ENCODE measurements around the gene IL1RAP.
"Not testable (repeated sequence)": the region's sequence is repeated elsewhere in the genome, so short reads cannot be mapped to it uniquely, and the experiment has no call there.

The IL1RAP gene

GRCh38 chr3:190514413-190515153 lies 698 bp downstream of the IL1RAP start:
- peak; percentile 48 to 55 for DNase-seq

- DNase-seq, result no peak
These were observed 2.5 kb downstream of the IL1RAP start for GRCh38 chr3:190516416-190516815.

- DNase-seq, result no peak
These were observed 3.8 kb downstream of the IL1RAP start for GRCh38 chr3:190517687-190518086.

GRCh38 chr3:190518531-190518930 lies 4.6 kb downstream of the IL1RAP start:
- DNase-seq, result not testable (repeated sequence)

GRCh38 chr3:190519886-190520285 lies 6.0 kb downstream of the IL1RAP start:
- no peak for DNase-seq

- no peak for DNase-seq
These were observed 8.1 kb downstream of the IL1RAP start for GRCh38 chr3:190521998-190522397.

- DNase-seq, result no peak
These were observed 8.8 kb downstream of the IL1RAP start for GRCh38 chr3:190522621-190523222.

- no peak for DNase-seq
These were observed 11.1 kb downstream of the IL1RAP start for GRCh38 chr3:190524942-190525341.

GRCh38 chr3:190525634-190526033 lies 11.7 kb downstream of the IL1RAP start:
- no peak for DNase-seq

GRCh38 chr3:190526787-190527762 lies 13.2 kb downstream of the IL1RAP start:
- no peak for DNase-seq

GRCh38 chr3:190528706-190529105 lies 14.8 kb downstream of the IL1RAP start:
- DNase-seq, result no peak

GRCh38 chr3:190531406-190531805 lies 17.5 kb downstream of the IL1RAP start:
- no peak for DNase-seq

GRCh38 chr3:190532731-190533203 lies 18.9 kb downstream of the IL1RAP start:
- DNase-seq, result no peak

GRCh38 chr3:190533511-190534281 lies 19.8 kb downstream of the IL1RAP start:
- no peak for DNase-seq

- DNase-seq, result no peak
These were observed 20.5 kb downstream of the IL1RAP start for GRCh38 chr3:190534386-190534785.

- DNase-seq, result no peak
These were observed 21.1 kb downstream of the IL1RAP start for GRCh38 chr3:190534986-190535385.

- no peak for DNase-seq
These were observed 23.3 kb downstream of the IL1RAP start for GRCh38 chr3:190537146-190537545.

GRCh38 chr3:190538288-190538687 lies 24.4 kb downstream of the IL1RAP start:
- no peak for DNase-seq

GRCh38 chr3:190539526-190539925 lies 25.6 kb downstream of the IL1RAP start:
- DNase-seq, result no peak

GRCh38 chr3:190541008-190541407 lies 27.1 kb downstream of the IL1RAP start:
- DNase-seq, result no peak

GRCh38 chr3:190541560-190541959 lies 27.7 kb downstream of the IL1RAP start:
- no peak for DNase-seq

GRCh38 chr3:190542846-190543245 lies 29.0 kb downstream of the IL1RAP start:
- DNase-seq, result no peak

- DNase-seq, result no peak
These were observed 29.8 kb downstream of the IL1RAP start for GRCh38 chr3:190543671-190544070.
